ENCODE results near the gene FAM228B. TPM values are rescaled to one million over a fixed set of nuclear protein-coding genes. Genes with fewer than 3 reads are reported as not detected.
"Not testable (repeated sequence)": the region's sequence is repeated elsewhere in the genome, so short reads cannot be mapped to it uniquely, and the experiment has no call there.

FAM228B gene
- 3.1 TPM for polyA plus RNA-seq (2012; ENCODE audit: insufficient read depth, insufficient read length)

- no peak for DNase-seq (ENCODE audit: low read depth, low spot score)
- H3K4me3 ChIP-seq (ENCODE audit: low read length): no peak within 1 kb of the TSS
Observed at GRCh38 chr2:24123195-24123921, at the start of gene FAM228B, which contains the start of gene PFN4. FAM228B (plus strand) TSS chr2:24123469; CDS start chr2:24124362, 893 bp downstream. PFN4 (minus strand) TSS chr2:24123334; CDS start chr2:24122535, 799 bp downstream.

- no peak overlapping the region for H3K4me3 ChIP-seq (ENCODE audit: low read length)
- DNase-seq (ENCODE audit: low read depth, low spot score): no peak
Observed at GRCh38 chr2:24073816-24074215, 49.5 kb upstream of the FAM228B start.

- DNase-seq (ENCODE audit: low read depth, low spot score): no peak
- peak overlapping the region; percentile 100 for H3K4me3 ChIP-seq (ENCODE audit: low read length)
Observed at GRCh38 chr2:24075259-24075658, 48.0 kb upstream of the FAM228B start.

- H3K4me3 ChIP-seq (ENCODE audit: low read length): peak within 1 kb of the TSS; percentile 100
- peak; percentile 98 for DNase-seq (ENCODE audit: low read depth, low spot score)
Observed at GRCh38 chr2:24075915-24076848, 47.1 kb upstream of the FAM228B start, which contains the start of gene SF3B6. SF3B6 (minus strand) TSS chr2:24076326; CDS start chr2:24076229, 97 bp downstream.

GRCh38 chr2:24076849-24077534, 46.3 kb upstream of the FAM228B start:
- H3K4me3 ChIP-seq (ENCODE audit: low read length): peak overlapping the region; percentile 100
- no peak for DNase-seq (ENCODE audit: low read depth, low spot score)

- no peak for DNase-seq (ENCODE audit: low read depth, low spot score)
- no peak overlapping the region for H3K4me3 ChIP-seq (ENCODE audit: low read length)
Observed at GRCh38 chr2:24077535-24077877, 45.8 kb upstream of the FAM228B start.

- H3K4me3 ChIP-seq (ENCODE audit: low read length): no peak overlapping the region
Observed at GRCh38 chr2:24077879-24078278, 45.4 kb upstream of the FAM228B start.

GRCh38 chr2:24080701-24081100, 42.6 kb upstream of the FAM228B start:
- DNase-seq (ENCODE audit: low read depth, low spot score): no peak
- no peak overlapping the region for H3K4me3 ChIP-seq (ENCODE audit: low read length)

More at GRCh38 chr2:24077879-24078278, 45.4 kb upstream of the FAM228B start:
- no peak for DNase-seq (ENCODE audit: low read depth, low spot score)

GRCh38 chr2:24082787-24083566, 40.3 kb upstream of the FAM228B start:
- peak overlapping the region; percentile 75 for H3K4me3 ChIP-seq (ENCODE audit: low read length)
- no peak for DNase-seq (ENCODE audit: low read depth, low spot score)

- peak; percentile 88 for DNase-seq (ENCODE audit: low read depth, low spot score)
- H3K4me3 ChIP-seq (ENCODE audit: low read length): peak overlapping the region; percentile 75
Observed at GRCh38 chr2:24083567-24084385, 39.5 kb upstream of the FAM228B start.

GRCh38 chr2:24084386-24085199, 38.7 kb upstream of the FAM228B start, which contains the start of gene TP53I3:
TP53I3 (minus strand) TSS chr2:24084834; CDS start chr2:24084326, 508 bp downstream.
- peak within 1 kb of the TSS; percentile 75 for H3K4me3 ChIP-seq (ENCODE audit: low read length)
- DNase-seq (ENCODE audit: low read depth, low spot score): peak; percentile 54

- peak overlapping the region; percentile 75; the same call in 1 of the 2 replicates for H3K4me3 ChIP-seq (ENCODE audit: low read length)
Observed at GRCh38 chr2:24085200-24085489, 38.1 kb upstream of the FAM228B start.

GRCh38 chr2:24086241-24086640, 37.0 kb upstream of the FAM228B start:
- DNase-seq (ENCODE audit: low read depth, low spot score): no peak
- H3K4me3 ChIP-seq (ENCODE audit: low read length): no peak overlapping the region

More at GRCh38 chr2:24085200-24085489, 38.1 kb upstream of the FAM228B start:
- DNase-seq (ENCODE audit: low read depth, low spot score): no peak

- no peak for DNase-seq (ENCODE audit: low read depth, low spot score)
- H3K4me3 ChIP-seq (ENCODE audit: low read length): no peak overlapping the region
Observed at GRCh38 chr2:24087032-24087431, 36.2 kb upstream of the FAM228B start.

- H3K4me3 ChIP-seq (ENCODE audit: low read length): no peak overlapping the region
- no peak for DNase-seq (ENCODE audit: low read depth, low spot score)
Observed at GRCh38 chr2:24088821-24089359, 34.4 kb upstream of the FAM228B start.

- H3K4me3 ChIP-seq (ENCODE audit: low read length); DNase-seq (ENCODE audit: low read depth, low spot score): not testable (repeated sequence)
Observed at GRCh38 chr2:24093270-24093669, 30.0 kb upstream of the FAM228B start.
